NCI-H1048 (cell line): ENCODE measurements around the gene HIF3A.
A peak's percentile ranks its signal among the peaks of the same experiment; 100 is the strongest.

Experiments
- DNase-seq: peaks from one replicate; lab custom pipeline; 2025; lab: John Stamatoyannopoulos, UW

The HIF3A gene

DNA sequence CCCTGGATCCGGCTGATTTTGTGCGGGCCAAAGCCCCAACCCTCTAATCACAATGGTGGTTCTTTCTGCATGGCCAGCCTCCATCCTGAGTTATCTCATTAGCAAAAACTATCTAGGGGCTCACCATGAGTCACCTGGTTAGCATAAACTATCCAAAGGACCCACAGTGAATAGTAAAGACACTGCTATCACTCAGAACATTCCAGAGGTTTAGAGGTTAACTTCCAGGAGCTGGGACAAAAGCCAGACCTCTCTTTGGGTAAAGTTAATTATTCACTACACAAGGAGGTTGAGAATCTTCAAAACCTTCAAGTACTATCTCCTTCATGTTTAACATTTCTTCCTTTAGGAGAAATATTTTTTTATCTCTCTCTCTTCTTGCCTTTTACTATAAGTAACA, 31.2 kb downstream of the HIF3A start:
- no peak for DNase-seq

DNA sequence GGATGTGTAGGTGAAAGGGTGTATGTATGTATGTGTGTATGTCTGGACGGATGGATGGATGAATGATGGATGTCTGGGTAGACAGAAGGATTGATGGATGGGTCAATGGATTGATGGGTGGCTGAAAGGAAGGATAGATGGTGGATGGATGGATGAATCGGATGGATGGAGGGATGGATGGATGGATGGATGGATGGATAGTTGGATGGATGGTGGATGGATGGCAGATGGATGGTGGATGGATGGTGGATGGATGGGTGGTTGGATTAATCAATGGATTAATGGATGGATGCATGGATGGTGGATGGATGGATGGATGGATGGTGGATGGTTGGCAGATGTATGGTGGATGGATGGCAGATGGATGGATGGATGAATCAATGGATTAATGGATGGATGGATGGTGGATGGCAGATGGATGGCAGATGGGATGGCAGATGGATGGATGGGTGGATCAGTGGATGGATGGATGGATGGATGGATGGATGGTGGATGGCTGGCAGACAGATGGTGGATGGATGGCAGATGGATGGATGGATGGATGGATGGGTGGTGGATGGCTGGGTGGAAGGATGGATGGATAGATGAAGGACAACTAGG, 33.6 kb downstream of the HIF3A start:
- no peak for DNase-seq

DNA sequence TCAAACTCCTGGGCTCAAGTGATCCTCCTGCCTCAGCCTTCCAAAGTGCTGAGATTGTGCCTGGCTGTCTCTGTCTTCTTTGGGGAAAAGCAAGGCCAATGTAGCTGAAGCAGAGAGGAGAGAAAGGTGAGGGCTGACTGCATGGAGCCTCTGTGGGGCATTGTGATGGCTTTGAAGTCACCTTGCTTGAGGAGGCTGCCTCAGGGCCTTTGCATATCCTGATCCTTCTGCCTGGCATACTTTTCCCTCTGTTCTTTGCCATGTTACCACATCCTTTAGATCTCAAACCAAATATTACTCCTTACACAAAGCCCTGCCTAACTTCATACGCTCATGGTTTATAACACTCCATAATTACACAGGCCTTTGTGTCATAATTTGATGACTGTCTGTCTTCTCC, 40.6 kb downstream of the HIF3A start:
- no peak for DNase-seq

- no peak for DNase-seq
These were observed 42.6 kb downstream of the HIF3A start for GRCh38 chr19:46339446-46339845.

- no peak for DNase-seq
These were observed 43.3 kb downstream of the HIF3A start for GRCh38 chr19:46340051-46340659.

- DNase-seq: no peak
These were observed 45.1 kb downstream of the HIF3A start for GRCh38 chr19:46341937-46342336.

- DNase-seq: no peak
These were observed 47.5 kb downstream of the HIF3A start for GRCh38 chr19:46344363-46344762.

GRCh38 chr19:46345157-46345556, 48.3 kb downstream of the HIF3A start:
- DNase-seq: no peak

GRCh38 chr19:46346821-46347571, 50.2 kb downstream of the HIF3A start, which contains the start of gene PPP5C:
Gene PPP5C, plus strand, starts transcription at chr19:46347087. Its CDS starts 10 bp downstream, at chr19:46347097.
- peak; percentile 78 for DNase-seq

DNA sequence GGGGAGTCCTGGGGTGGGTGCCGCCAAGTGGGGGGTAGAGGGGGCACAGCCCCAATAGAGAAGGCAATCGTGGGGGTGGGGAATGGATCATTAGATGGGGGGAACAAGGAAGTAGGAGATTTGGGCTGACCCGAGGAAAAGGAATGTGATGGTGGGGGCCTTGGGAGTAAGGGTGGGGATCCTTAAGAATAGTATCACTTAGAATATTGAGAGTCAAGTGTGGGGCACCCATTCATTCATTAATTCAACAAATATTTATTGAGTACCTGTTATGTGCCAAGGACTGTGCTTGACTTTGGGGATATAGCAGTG, 50.7 kb downstream of the HIF3A start:
- no peak for DNase-seq

- no peak for DNase-seq
These were observed 51.1 kb downstream of the HIF3A start for GRCh38 chr19:46347985-46348384.

- DNase-seq: no peak
These were observed 52.6 kb downstream of the HIF3A start for GRCh38 chr19:46349311-46349993.

- no peak for DNase-seq
These were observed 53.4 kb downstream of the HIF3A start for GRCh38 chr19:46350029-46350757.

- no peak for DNase-seq
These were observed 53.9 kb downstream of the HIF3A start for GRCh38 chr19:46350758-46351159.

- DNase-seq: no peak
These were observed 54.6 kb downstream of the HIF3A start for GRCh38 chr19:46351241-46352041.

- DNase-seq: no peak
These were observed 57.1 kb downstream of the HIF3A start for GRCh38 chr19:46353730-46354528.

DNA sequence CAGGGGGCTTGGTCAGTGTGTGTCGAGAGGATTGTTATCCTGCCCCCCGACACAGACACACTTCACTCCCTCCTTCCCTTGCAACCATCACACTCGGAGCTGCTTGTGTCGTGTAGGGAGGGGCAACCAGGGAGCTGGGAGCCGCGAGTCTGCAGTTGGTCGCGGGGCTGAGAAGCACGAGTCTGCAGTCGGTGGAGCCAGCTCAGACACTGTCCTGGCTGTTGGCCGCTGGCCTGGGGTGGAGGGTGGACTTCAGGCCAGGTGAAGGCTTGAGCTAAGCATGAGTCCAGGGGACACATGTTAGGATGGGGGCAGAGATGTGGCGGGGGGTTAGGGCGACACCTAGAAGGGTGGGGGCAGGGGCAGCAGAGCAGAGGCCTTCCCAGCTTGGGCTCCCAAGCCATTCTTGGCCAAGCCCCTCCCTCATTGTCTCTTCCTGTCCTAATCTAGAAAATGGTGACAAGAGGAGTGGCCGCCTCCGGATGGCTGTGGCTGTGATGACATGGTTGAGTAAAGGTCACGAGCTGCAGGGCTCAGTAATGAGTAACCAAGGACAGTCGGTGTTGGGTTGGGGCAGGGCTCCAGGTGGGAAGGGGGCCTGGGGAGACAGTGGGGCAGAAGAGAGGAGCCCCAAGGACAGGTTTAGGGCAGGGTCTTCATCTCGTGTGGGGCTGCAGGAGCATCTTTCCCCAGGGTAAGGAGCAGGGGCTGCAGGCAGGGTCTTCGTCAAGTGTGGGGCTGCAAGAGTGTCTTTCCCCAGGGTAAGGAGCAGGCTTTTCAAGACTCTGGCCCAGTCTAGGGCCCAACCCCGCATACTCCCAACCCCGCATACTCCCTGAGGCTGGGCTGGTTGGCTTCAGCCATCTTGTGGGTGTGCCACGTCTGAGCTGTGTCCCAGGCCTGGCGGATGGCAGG, 58.6 kb downstream of the HIF3A start:
- DNase-seq: no peak

- DNase-seq: no peak
These were observed 59.6 kb downstream of the HIF3A start for GRCh38 chr19:46356149-46357055.
